ENCODE measurements around the gene SLC47A1. TPM values are rescaled to one million over a fixed set of nuclear protein-coding genes. Genes with fewer than 3 reads are reported as not detected.

SLC47A1 gene
- total RNA-seq = 4.1 and 4.3 TPM in 2 replicates
- long read RNA-seq, partial matches to known transcripts = 1 of 5 reads
- long read RNA-seq, other reads (novel, unspliced or antisense) = 2 of 5 reads

GRCh38 chr17:19533718-19534561 lies at the start of gene SLC47A1:
Gene SLC47A1 (plus strand): TSS chr17:19533854. CDS start chr17:19533940, 86 bp downstream.
- DNase-seq (ENCODE audit: low read depth, low spot score) = peak; percentile 22
- no peaks in the 10 kb centered on the region for H3K36me3 Mint-ChIP-seq (ENCODE audit: low read depth)
- TF ChIP-seq CTCF (conservative IDR thresholded peaks at IDR 0.05) = no peak
- H3K27me3 Mint-ChIP-seq (ENCODE audit: low read depth) = peaks cover 33% of the 10 kb centered on the region
- H3K4me3 Mint-ChIP-seq = peak within 1 kb of the TSS; percentile 86
- H3K4me1 Mint-ChIP-seq = peaks cover 31% of the 10 kb centered on the region
- no peak within 1 kb of the TSS for H3K27ac Mint-ChIP-seq (ENCODE audit: unreplicated experiment)
- no peaks in the 10 kb centered on the region for H3K9me3 Mint-ChIP-seq

- Mint-ChIP-seq H3K27ac (ENCODE audit: unreplicated experiment) (no peak overlapping the region), H3K4me3 (no peak overlapping the region), H3K36me3 (ENCODE audit: low read depth) (no peaks in the 10 kb centered on the region), H3K4me1 (peaks cover 4% of the 10 kb centered on the region), H3K9me3 (no peaks in the 10 kb centered on the region), H3K27me3 (ENCODE audit: low read depth) (no peaks in the 10 kb centered on the region)
- TF ChIP-seq CTCF (conservative IDR thresholded peaks at IDR 0.05) = no peak
- no peak for DNase-seq (ENCODE audit: low read depth, low spot score)
These were observed 47.8 kb upstream of the SLC47A1 start for GRCh38 chr17:19485800-19486340.

GRCh38 chr17:19486351-19487023 lies 47.2 kb upstream of the SLC47A1 start:
- Mint-ChIP-seq H3K4me1 (peaks cover 4% of the 10 kb centered on the region), H3K36me3 (ENCODE audit: low read depth) (no peaks in the 10 kb centered on the region), H3K27ac (ENCODE audit: unreplicated experiment) (no peak overlapping the region), H3K9me3 (no peaks in the 10 kb centered on the region), H3K4me3 (no peak overlapping the region), H3K27me3 (ENCODE audit: low read depth) (no peaks in the 10 kb centered on the region)
- no peak for TF ChIP-seq CTCF (conservative IDR thresholded peaks at IDR 0.05)
- DNase-seq (ENCODE audit: low read depth, low spot score) = no peak

GRCh38 chr17:19487024-19487600 lies 46.5 kb upstream of the SLC47A1 start:
- Mint-ChIP-seq H3K36me3 (ENCODE audit: low read depth) (no peaks in the 10 kb centered on the region), H3K4me1 (peaks cover 4% of the 10 kb centered on the region), H3K4me3 (no peak overlapping the region), H3K27ac (ENCODE audit: unreplicated experiment) (no peak overlapping the region), H3K27me3 (ENCODE audit: low read depth) (no peaks in the 10 kb centered on the region), H3K9me3 (no peaks in the 10 kb centered on the region)
- TF ChIP-seq CTCF (conservative IDR thresholded peaks at IDR 0.05) = no peak
- no peak for DNase-seq (ENCODE audit: low read depth, low spot score)

GRCh38 chr17:19492141-19492540 lies 41.5 kb upstream of the SLC47A1 start:
- Mint-ChIP-seq H3K36me3 (ENCODE audit: low read depth) (no peaks in the 10 kb centered on the region), H3K4me1 (no peaks in the 10 kb centered on the region), H3K4me3 (no peak overlapping the region), H3K27me3 (ENCODE audit: low read depth) (no peaks in the 10 kb centered on the region), H3K9me3 (no peaks in the 10 kb centered on the region), H3K27ac (ENCODE audit: unreplicated experiment) (no peak overlapping the region)
- no peak for DNase-seq (ENCODE audit: low read depth, low spot score)
- TF ChIP-seq CTCF (conservative IDR thresholded peaks at IDR 0.05) = no peak
